GM12892 (cell line): ENCODE results near the gene VWA8.

ENCODE experiments used
- POLR2A ChIP-seq: IDR thresholded peaks from 2 replicates; pipeline ENCODE4 v1.6.1; 2011; ENCODE audit warnings: low read depth, low read length, control low read depth
- TAF1 ChIP-seq: IDR thresholded peaks from 2 replicates; pipeline ENCODE4 v1.6.1; 2011; ENCODE audit warnings: low read depth, mild to moderate bottlenecking, control low read depth, low read length, borderline replicate concordance

DNA sequence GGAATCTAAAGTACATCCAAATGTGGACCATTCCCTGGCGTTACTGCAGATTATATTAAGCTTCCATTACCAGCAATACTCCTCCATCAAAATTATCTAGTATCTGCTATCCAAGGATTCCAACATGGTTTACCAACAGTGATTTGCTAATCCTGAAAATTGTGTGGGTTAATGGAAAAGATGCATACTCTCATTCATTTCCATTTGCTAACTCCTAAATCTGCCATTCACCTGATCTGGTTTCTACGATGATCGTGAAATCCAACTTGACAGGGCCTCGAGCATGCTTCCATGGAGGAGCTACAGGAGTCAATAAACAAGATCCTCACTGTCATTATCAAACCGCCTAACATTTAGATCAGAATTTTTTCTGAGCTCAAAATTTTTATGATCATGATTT lies 382.5 kb downstream of the VWA8 start:
- TF ChIP-seq POLR2A (no peak), TAF1 (no peak)
